Lower leg skin (tissue), 4 donors: ENCODE measurements around the gene DPH7. TPM values are rescaled to one million over a fixed set of nuclear protein-coding genes. Genes with fewer than 3 reads are reported as not detected.

Experiments
- DNase-seq, 2 donors: peaks; one replicate each; pipeline ENCODE4 v3.0.0-alpha.2; 2019; ENCODE audit warnings: low spot score in 2 of 2
- H3K4me3 ChIP-seq: fragments of 200-600 bp; sonication (generic); 2 replicates; pipeline ENCODE4 v1.5.1; 2017; ENCODE audit warnings: mild to moderate bottlenecking, low read depth; ENCODE audit not compliant: poor library complexity, severe bottlenecking
- POLR2A ChIP-seq, 2 donors: fragments of 450-650 bp; IDR thresholded peaks; one replicate each; pipeline ENCODE4 v1.6.1; 2016 to 2017; ENCODE audit warnings: antibody characterized with exemption in 2 of 2, mild to moderate bottlenecking in 1 of 2, moderate library complexity in 1 of 2
- WGBS, 2 donors: methylation state at CpG; one replicate each; pipeline ENCODE4 v1.1.5; 2018; 5-methylcytosine and 5-hydroxymethylcytosine counted together
- intact Hi-C: fragments of 100-400 bp; cut with DNase I; formaldehyde crosslinking; loops from one replicate; pipeline ENCODE4 v1.15.0; 2023; ENCODE audit warnings: low total_unique reads
- total RNA-seq, 4 donors: library from RNA; depleted of rRNA; stranded (reverse); fragments of >200 nt; gene quantifications; one replicate each; pipeline ENCODE4 v1.1.0, GENCODE V29; 2016
- TF ChIP-seq, protein P1 (sequence below), 3 donors: fragments of 450-650 bp; IDR thresholded peaks; one replicate each; pipeline ENCODE4 v1.5.1; 2016; ENCODE audit warnings: antibody characterized with exemption in 3 of 3, mild to moderate bottlenecking in 3 of 3, moderate library complexity in 2 of 3

DPH7 gene
- total RNA-seq, 4 donors from 2014 or later = 27.5 to 46.0 (median 34.7) TPM

DNA sequence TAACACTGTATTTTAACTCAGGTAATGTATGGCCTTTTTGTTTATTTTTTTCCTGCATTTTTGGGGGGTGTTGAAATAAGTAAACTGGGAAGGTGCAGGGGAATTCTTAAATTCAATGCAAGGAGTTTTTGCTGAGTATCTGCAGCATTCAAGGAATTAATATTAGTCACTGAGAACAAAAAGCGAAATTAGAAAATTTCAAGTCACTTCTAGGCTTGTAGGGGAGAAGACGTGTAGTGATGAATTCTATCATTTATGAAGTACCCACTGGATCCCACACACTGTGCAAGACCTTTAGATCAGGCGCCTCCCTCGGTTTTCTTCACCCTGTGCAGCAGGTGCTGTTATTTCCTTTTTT, 41.3 kb upstream of the DPH7 start:
- no peak for DNase-seq
- 48 to 56% methylated on average over 4 of the region's 4 CpGs for WGBS, 2 donors
- no peak for TF ChIP-seq POLR2A (IDR thresholded peaks at IDR 0.05)
- TF ChIP-seq, protein P1, sequence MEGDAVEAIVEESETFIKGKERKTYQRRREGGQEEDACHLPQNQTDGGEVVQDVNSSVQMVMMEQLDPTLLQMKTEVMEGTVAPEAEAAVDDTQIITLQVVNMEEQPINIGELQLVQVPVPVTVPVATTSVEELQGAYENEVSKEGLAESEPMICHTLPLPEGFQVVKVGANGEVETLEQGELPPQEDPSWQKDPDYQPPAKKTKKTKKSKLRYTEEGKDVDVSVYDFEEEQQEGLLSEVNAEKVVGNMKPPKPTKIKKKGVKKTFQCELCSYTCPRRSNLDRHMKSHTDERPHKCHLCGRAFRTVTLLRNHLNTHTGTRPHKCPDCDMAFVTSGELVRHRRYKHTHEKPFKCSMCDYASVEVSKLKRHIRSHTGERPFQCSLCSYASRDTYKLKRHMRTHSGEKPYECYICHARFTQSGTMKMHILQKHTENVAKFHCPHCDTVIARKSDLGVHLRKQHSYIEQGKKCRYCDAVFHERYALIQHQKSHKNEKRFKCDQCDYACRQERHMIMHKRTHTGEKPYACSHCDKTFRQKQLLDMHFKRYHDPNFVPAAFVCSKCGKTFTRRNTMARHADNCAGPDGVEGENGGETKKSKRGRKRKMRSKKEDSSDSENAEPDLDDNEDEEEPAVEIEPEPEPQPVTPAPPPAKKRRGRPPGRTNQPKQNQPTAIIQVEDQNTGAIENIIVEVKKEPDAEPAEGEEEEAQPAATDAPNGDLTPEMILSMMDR (IDR thresholded peaks at IDR 0.05) = no peak
- no peak overlapping the region for H3K4me3 ChIP-seq
- intact Hi-C loops = no loop called here

DNA sequence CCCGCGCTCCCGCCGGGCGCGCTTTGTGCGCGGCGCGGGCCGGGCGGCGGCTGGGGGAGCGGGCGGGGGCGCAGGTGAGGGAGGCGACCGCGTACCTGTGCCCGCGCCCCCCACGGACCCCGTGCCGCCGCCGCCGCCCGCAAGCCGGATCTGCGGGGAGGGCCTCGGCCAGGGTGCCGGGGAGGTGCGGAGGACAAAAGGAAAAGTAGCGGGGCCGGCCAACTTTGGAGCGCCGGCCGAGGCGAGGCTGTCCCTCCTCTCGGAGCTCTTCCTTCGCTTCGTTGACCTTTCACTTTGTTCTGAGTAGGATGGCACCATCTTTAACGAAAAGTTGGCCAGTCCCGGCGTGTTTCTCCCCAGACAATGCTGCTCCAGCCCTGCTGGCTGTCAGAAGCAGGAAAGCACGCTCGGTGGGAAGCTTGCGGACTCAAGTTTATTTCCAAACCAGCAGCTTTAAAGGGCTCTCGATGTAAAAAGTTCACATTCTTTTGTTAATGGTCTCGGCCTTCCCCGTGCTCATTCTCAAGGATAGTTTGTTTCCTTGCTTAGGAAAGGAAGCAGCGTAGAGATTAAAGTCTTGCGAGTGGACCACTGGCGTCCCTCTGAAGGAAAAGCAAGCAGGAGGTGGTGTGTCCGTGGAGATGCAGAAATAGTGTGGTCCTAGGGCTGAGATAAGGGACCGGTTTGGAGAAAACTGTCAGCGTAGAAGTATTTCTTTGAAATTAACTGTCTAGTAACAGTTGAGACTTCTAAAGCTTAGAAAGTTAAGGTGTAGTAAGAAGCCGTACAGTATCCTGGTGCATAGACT, 40.7 kb upstream of the DPH7 start:
- WGBS, 2 donors = 0 to 1% methylated on average over 25 to 52 of the region's 58 CpGs
- intact Hi-C loops = no loop called here
- DNase-seq = no peak
- TF ChIP-seq, protein P1 (IDR thresholded peaks at IDR 0.05) = no peak
- no peak for TF ChIP-seq POLR2A (IDR thresholded peaks at IDR 0.05)
- peak overlapping the region; percentile 56 for H3K4me3 ChIP-seq

DNA sequence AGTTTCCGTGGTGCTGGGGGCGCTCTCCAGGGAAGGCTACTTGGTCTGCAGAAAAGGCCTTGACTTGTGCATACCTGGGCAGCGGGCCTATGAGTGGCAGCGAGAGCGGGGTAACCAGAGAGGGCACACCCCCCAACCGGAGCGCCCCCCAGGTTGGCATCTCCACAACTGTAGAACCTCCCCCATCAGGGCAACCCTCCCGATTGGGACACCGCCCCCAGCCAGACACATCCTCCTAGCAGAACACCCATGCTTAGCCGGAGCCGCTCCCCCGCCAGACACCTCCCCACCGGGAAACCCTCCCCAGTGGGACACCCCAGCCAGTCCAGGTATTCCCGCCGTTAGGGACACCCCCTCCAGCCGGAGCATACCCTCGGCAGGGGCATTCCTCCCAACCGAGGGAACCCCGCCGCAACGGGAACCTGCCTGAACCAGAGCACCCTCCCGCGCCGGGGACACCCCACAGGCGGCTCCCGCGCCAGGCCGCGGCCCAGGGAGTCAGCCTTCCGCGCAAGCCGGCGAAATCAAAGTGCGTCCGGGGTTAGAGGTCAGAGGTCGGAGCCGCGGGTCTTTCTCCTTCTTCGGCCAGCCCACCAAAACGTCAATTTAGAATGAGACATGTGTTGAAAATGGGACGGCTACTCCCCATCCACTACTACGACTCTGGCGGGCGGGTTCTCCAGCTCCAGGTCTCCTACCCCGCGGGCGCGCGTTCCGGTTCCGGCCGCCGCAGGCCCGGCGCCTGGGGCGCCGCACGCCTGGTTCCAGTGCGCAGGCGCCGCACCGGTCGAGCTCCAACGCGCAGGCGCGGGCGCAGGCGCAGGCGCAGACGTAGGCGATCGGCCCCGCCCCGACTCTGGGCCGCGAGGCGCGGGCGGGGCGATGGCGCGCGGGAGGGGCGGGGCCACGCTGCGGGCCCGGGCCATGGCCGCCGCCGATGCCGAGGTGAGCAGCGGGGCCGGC, 39.7 kb upstream of the DPH7 start, which contains the start of gene EHMT1:
EHMT1 (plus strand) TSS at position 901 of the 963 bp plus-strand sequence; CDS start at position 925, 24 bp downstream.
- H3K4me3 ChIP-seq = peak within 1 kb of the TSS; percentile 62
- intact Hi-C loops = no loop called here
- 1% methylated on average over 38 to 66 of the region's 94 CpGs for WGBS, 2 donors
- peak; percentile 68 to 96 for DNase-seq
- TF ChIP-seq, protein P1 (IDR thresholded peaks at IDR 0.05) = no peak
- TF ChIP-seq POLR2A (IDR thresholded peaks at IDR 0.05) = no peak

DNA sequence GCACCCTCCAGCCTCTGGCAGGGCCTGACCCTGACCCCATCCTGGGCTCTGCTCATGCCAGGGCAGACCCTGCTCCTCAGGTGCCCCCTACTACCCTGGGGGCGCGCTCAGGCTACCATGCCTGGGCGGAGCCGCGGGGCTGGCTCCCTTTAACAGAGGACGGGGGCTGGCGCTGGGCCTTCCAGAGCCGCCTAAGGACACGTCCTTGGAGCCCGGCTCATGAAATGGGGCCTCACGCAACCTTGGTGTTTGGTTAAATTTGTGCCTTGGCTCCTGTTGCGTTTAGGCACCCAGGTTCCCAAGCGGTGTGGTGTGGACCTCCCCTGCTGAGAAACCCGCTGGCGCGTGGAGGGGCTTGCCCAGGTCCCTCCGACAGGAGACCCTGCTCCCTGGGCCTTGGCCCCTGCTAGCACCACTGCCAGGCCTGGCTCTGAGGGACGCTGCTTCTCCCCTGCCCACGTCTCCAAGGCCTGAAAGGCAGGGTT, 36.7 kb upstream of the DPH7 start:
- TF ChIP-seq, protein P1 (IDR thresholded peaks at IDR 0.05) = no peak
- no peak for TF ChIP-seq POLR2A (IDR thresholded peaks at IDR 0.05)
- WGBS, 2 donors = 67 to 83% methylated on average over 18 to 19 of the region's 19 CpGs
- DNase-seq = no peak
- intact Hi-C loops = no loop called here
- no peak overlapping the region for H3K4me3 ChIP-seq

DNA sequence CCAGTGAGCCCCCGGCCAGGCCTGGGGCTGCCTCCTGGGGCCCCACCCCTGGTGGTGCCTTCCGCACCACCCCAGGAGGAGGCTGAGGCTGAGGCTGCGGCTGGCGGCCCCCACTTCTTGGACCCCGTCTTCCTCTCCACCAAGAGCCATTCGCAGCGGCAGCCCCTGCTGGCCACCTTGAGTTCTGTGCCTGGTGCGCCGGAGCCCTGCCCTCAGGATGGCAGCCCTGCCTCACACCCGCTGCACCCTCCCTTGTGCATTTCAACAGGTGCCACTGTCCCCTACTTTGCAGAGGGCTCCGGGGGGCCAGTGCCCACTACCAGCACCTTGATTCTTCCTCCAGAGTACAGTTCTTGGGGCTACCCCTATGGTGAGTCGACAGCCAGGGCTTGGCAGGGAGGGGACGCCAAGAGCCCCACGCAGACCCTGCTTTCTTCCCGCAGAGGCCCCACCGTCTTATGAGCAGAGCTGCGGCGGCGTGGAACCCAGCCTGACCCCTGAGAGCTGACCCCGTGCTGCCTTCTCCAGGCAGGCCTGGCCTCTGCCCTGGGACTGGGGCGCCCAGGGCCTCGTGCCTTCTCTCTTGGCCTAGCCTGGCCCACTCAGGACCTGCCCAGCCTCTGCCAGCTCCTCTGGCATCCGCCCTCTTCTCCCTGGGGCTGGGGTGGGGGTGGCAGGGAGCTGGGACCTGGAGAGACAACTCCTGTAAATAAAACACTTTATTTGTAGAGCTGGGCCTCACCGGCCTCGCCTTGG, 36.1 kb upstream of the DPH7 start:
- no peak for DNase-seq
- TF ChIP-seq POLR2A (IDR thresholded peaks at IDR 0.05) = no peak
- WGBS, 2 donors = 92 to 94% methylated on average over 20 to 23 of the region's 25 CpGs
- intact Hi-C loops = loop anchor here (5.0 kb wide), 1 partner anchor 158 kb away; the partner anchor contains the start of gene NSMF
- H3K4me3 ChIP-seq = no peak overlapping the region
